ENCODE data around the gene HSD17B2.
"Not testable (repeated sequence)": the region's sequence is repeated elsewhere in the genome, so short reads cannot be mapped to it uniquely, and the experiment has no call there.

Gene HSD17B2

DNA sequence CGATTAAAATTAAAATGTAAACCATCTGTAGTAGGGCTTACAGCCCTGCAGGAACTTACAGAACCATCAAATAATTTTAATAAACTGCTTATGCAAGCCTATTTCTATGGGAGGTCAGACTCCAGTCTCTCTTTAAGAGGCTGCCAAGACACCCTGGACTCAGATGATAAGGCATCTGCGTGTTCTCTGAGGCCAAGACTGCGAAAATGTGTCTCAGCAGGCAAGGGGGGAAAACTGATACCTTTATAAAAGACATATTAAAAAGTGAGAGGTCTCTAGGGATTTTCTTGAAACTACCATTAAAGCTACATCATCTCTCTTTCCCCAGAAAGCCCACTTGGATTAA, 102.7 kb downstream of the HSD17B2 start:
- no peak for DNase-seq

DNA sequence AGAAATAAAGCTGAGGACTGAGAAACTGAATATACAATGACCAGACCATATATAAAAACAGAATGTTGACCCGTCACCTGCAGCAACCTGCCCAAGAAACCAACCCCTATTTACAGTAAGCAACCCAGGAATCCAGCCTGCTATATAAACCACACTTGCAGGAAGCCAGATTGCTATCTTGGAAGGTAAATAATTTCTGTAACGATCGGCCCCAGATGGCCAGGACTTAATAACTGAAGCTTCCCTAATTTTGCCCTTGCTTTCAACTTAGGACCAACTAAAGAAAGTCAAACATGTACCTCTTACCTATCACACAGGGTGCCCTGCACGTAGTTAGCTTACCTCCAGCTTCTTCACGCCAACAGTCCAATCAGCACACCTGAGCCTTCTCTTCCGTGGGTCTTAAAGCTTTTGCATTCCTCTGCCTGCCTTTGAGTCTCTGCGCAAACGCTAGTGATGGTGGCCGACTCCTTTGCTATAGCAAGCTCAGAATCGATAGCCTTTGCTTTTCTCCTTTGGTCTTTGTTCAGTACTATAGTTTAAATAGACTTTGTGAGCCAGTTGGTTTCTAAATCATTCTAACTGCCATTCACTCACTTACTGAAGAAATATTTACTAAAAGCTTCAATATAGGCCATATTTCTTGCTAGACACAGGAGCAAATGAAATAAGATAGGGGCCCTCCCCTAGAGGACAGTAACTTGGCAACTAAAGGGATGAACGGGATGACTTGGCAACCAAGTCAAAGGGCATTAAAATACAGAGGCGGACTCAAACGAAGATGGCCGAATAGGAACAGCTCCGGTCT, 103.6 kb downstream of the HSD17B2 start:
- DNase-seq = no peak

DNA sequence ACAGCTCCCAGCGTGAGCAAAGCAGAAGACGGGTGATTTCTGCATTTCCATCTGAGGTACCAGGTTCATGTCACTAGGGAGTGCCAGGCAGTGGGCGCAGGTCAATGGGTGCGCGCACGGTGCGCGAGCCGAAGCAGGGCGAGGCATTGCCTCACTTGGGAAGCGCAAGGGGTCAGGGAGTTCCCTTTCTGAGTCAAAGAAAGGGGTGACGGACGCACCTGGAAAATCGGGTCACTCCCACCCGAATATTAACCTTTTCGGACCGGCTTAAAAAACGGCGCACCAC, 104.2 kb downstream of the HSD17B2 start:
- DNase-seq = not testable (repeated sequence)

DNA sequence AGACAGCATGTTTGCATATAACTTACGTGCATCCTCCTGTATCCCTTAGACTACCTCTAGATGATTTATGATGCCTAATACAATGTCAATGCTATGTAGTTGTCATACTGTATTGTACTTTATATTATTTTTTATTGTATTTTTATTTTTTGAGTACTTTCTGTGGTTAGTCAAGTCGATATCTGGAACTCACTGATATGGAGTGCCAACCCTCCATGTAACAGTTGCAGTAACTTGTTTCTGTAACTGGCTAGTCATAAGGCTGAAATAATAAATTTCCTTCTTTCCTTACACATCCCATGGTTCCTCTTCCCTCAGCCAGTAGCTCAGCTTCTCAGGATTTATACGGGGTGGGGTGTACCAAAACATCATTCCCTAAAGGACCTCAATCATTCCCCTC, 111.5 kb downstream of the HSD17B2 start:
- DNase-seq = no peak

DNA sequence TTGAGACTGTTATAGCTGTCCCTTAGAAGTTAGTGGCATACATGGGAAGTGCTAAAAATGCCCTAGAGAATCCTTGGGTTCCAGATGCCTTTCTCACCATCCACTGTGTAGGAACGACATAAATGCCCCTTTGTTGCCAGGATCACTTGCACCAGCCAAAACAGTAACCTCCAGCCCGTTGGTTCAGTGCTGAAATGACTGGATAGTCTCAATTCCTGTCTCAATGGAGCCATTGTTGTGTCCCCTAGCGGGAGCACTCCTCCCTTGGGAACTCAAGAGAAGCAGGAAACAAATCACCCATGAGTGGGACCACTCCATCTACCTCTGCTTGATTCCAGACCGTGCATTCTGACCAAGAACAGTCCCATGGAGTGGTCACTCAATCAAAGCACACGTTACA, 111.9 kb downstream of the HSD17B2 start:
- DNase-seq = no peak

DNA sequence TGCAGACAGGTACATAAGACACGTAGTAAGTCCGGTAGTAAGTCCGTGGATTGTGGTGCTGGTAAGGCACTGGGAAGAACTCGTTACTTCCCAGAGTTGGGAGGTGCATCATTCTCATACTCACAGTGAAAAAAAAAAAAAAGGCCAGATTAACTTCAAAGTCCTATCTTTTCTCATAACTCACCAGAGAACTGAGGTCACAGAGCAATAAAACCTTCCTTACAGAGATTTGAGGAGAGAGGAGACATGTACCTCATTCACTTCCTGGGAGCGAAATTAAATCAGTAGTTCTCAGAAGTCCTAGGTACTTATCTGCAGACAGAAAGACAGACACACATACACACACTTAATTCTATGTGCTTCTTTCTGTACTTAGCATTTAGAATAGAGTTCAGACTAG, 112.5 kb downstream of the HSD17B2 start:
- DNase-seq = no peak

Measured in GDM1 (cell line).